Activated T-helper 17 cell treated with anti-CD3 and anti-CD28 coated beads, Interleukin-2, amount 50 U/mL, for 72 hours (primary cell): ENCODE results near the gene RAB37. TPM values are rescaled to one million over a fixed set of nuclear protein-coding genes. Genes with fewer than 3 reads are reported as not detected.
A peak's percentile ranks its signal among the peaks of the same experiment; 100 is the strongest.

Source experiments
- ATAC-seq: fragments of 150-1000 bp; cut with Tn5 transposase; replicated peaks from 2 replicates; pipeline ENCODE4 v1.10.0; 2021; ENCODE audit warnings: mild to moderate bottlenecking, moderate library complexity
- H3K27ac Mint-ChIP-seq: one replicate; pipeline ENCODE4 v1.8.0; 2022; ENCODE audit warnings: mixed read lengths
- H3K27me3 Mint-ChIP-seq: one replicate; pipeline ENCODE4 v1.8.0; 2022; ENCODE audit warnings: mixed read lengths
- H3K36me3 Mint-ChIP-seq: one replicate; pipeline ENCODE4 v1.8.0; 2022; ENCODE audit warnings: low read depth, mild to moderate bottlenecking, mixed read lengths
- H3K4me1 Mint-ChIP-seq: one replicate; pipeline ENCODE4 v1.8.0; 2022; ENCODE audit warnings: mixed read lengths
- H3K4me3 Mint-ChIP-seq: one replicate; pipeline ENCODE4 v1.8.0; 2022; ENCODE audit warnings: mild to moderate bottlenecking, mixed read lengths
- H3K9me3 Mint-ChIP-seq: one replicate; pipeline ENCODE4 v1.8.0; 2022; ENCODE audit warnings: mixed read lengths
- total RNA-seq, 2 donors: library from RNA; stranded (reverse); gene quantifications; one replicate each; pipeline ENCODE4 v1.2.3, GENCODE V29; 2022

Gene RAB37
- total RNA-seq, 2 donors from 2014 or later: 2.5 to 3.4 TPM

DNA sequence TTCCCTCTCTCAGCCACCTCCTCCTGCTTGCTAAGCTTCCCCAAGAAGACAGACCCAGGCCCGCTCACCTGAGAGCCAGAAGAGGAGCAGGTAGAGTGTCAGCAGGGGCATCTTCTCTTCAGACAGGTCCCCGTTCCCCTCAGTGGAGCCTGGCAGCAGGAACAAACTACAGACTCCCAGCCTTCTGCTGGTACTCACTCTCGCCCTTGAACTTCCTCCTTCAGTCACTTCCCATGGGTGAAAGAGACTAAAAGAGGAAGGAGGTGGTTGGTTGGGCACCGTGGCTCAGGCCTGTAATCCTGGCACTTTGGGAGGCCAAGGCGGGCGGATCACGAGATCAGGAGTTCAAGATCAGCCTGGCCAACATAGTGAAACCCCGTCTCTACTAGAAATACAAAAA, 24.3 kb upstream of the RAB37 start, which contains the start of gene CD300LF:
CD300LF (minus strand) TSS at position 168 of the 400 bp plus-strand sequence; CDS start at position 111, 57 bp downstream.
- Mint-ChIP-seq H3K4me1 (peaks cover 4% of the 10 kb centered on the region), H3K9me3 (no peaks in the 10 kb centered on the region), H3K36me3 (no peaks in the 10 kb centered on the region), H3K27me3 (peaks cover 11% of the 10 kb centered on the region), H3K27ac (peak within 1 kb of the TSS; percentile 7), H3K4me3 (no peak within 1 kb of the TSS)
- ATAC-seq: no peak

DNA sequence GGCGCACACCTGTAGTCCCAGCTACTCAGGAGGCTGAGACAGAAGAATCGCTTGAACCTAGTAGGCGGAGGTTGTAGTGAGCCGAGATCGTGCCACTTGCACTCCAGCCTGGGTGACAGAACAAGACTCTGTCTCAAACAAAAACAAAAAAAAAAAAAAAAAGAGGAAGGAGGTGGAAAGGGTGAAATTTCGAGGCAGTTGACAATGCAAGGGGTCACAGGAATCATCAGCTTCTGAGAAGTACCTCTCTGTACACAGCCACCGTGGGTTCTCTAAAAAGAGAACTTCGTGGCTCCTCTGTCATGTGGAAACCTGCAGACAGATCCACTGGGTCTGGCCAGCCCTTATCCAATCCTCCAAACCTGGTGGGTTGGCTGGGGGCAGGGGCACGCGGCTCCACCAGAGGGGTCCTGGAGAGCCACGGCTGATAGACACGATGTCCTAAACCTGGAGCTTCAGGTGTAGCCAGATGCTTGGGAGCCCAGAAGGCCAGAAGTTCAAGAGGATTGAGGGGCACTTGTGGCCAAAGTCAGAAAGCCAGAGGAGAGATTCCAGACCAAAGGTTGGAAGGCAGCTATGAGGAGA, 23.8 kb upstream of the RAB37 start:
- no peak for ATAC-seq
- H3K9me3 Mint-ChIP-seq: no peaks in the 10 kb centered on the region

DNA sequence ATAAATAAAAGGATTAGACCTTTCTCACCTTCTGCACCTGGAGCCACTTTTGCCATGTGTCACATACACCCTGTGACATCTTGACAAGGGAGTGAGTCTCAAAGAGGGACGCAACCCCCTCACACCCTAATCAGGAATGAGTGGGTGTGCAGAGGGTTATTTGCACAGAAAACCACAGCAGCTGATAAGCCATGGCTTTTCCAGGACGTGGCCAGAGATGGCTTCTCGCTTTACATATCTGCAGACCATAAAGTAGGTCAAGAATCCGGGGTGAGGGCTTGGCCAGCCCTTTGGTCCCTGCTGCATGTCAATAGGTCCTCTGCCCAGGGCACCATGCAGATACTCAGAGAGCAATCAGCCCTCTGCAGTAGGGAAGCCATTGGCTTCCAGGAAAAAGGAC, 21.9 kb upstream of the RAB37 start:
- ATAC-seq: no peak
- Mint-ChIP-seq H3K36me3 (no peaks in the 10 kb centered on the region), H3K9me3 (no peaks in the 10 kb centered on the region), H3K27me3 (peaks cover 11% of the 10 kb centered on the region), H3K27ac (no peak overlapping the region), H3K4me3 (no peak overlapping the region), H3K4me1 (peaks cover 4% of the 10 kb centered on the region)

More for the DNA sequence above, 23.8 kb upstream of the RAB37 start:
- Mint-ChIP-seq H3K36me3 (no peaks in the 10 kb centered on the region), H3K27me3 (peaks cover 11% of the 10 kb centered on the region), H3K4me1 (peaks cover 4% of the 10 kb centered on the region), H3K27ac (no peak overlapping the region), H3K4me3 (no peak overlapping the region)

DNA sequence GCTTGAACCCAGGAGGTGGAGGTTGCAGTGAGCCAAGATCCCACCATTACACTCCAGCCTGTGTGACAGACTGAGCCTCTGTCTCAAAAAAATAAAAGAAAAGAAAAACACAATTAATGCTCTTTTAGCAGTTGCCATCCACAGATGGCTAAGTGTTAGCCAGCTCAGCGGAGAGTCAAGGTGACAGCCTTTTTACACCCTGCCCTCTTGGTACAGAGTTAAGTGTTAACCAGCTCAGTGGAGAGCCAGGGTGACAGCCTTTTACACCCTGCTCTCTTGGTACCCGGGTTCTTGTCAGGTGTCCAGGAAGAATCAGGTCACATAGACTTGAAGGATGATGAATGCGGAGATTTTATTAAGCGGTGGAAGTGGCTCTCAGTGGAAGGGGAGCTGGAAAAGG, 16.6 kb upstream of the RAB37 start:
- Mint-ChIP-seq H3K4me3 (no peak overlapping the region), H3K36me3 (no peaks in the 10 kb centered on the region), H3K27ac (no peak overlapping the region), H3K9me3 (no peaks in the 10 kb centered on the region), H3K27me3 (no peaks in the 10 kb centered on the region), H3K4me1 (no peaks in the 10 kb centered on the region)
- no peak for ATAC-seq

DNA sequence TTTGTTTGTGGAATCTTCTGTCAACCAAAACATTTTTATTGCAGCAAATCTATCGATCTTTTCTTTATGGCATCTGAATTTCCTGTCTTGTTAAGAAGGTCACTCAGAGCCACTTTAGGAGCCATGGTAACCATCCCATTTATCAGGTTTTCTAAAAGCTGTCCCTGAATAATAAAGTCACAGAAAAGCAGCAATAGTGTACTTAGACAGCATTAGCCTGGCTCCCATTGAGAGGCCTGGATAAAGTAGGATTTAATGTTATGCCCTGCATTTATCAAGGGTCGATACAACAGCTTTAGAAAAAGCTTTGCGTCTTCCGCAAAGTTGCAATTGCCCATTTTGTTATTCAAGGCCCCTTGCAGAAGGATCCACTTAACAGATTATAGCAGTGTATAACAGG, 14.3 kb upstream of the RAB37 start:
- H3K9me3 Mint-ChIP-seq: no peaks in the 10 kb centered on the region
- no peak overlapping the region for H3K4me3 Mint-ChIP-seq
- H3K36me3 Mint-ChIP-seq: no peaks in the 10 kb centered on the region
- ATAC-seq: no peak
- no peaks in the 10 kb centered on the region for H3K27me3 Mint-ChIP-seq
- H3K4me1 Mint-ChIP-seq: no peaks in the 10 kb centered on the region
- H3K27ac Mint-ChIP-seq: no peak overlapping the region

DNA sequence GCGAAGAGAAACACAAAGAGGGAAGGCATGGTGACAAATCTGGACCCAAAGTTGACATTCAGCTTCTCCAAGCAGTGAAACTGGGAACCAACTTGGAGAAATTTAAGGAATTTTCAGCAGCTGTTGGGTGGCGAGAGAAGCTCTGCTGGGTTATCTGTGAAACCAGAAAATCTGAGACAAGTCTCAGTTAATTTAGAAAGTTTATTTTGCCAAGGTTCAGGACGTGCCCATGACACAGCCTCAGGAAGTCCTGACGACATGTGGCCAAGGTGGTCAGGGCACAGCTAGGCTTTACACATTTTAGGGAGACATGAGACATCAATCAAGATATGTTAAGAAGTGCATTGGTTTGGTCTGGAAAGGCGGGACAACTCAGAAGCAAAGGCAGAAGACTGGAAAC, 13.2 kb upstream of the RAB37 start:
- no peak overlapping the region for H3K27ac Mint-ChIP-seq
- no peaks in the 10 kb centered on the region for H3K27me3 Mint-ChIP-seq
- no peaks in the 10 kb centered on the region for H3K9me3 Mint-ChIP-seq
- H3K4me3 Mint-ChIP-seq: no peak overlapping the region
- H3K36me3 Mint-ChIP-seq: no peaks in the 10 kb centered on the region
- no peak for ATAC-seq
- H3K4me1 Mint-ChIP-seq: no peaks in the 10 kb centered on the region

DNA sequence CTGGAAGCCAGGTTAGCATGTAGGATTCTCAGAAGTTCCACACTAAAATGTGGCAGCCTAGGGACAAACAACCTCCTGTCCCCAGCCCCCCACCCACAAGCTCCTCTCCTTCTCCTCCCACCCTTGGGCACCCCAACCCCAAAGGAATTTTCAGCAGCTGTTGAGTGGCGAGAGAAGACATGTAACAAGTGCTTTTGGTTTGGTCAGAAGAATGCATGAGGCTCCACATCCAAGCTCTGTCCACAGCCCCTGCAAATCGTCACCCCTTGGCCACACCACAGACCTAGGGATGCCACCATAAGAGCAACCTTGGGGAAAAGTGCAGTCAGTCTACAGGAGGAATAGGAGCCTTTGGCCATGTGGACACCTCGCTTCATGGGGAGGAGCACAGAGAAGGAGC, 11.9 kb upstream of the RAB37 start:
- ATAC-seq: no peak
- Mint-ChIP-seq H3K27me3 (no peaks in the 10 kb centered on the region), H3K36me3 (no peaks in the 10 kb centered on the region), H3K4me1 (no peaks in the 10 kb centered on the region), H3K4me3 (no peak overlapping the region), H3K27ac (no peak overlapping the region), H3K9me3 (no peaks in the 10 kb centered on the region)

DNA sequence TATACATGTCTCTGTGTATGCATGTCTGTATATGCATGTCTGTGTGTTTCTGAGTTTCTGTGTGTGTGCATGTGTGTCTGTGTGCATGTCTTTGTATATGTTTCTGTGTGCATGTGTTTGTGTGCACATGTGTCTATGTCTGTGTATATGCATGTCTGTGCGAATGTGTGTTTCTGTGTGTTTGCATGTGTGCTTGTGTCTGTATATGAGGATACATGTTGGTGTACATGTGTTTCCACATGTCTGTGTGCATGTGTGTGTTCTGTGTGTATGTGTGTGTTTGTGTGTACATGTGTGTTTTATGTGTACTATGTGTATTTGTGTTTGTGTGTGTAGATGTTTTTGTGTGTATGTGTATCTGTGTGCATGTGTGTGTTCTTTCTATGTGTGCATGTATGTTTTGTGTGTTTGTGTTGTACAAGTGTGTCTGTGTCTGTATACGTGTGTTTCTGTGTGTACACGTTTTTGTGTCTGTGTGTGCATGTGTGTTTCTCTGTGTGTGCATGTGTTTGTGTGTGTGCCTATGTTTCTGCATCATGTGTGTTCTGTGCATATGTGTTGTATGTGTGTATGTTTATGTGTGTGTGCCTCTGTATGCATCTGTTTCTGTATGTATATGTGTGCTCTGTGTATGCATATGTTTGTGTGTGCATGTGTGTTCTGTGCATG, 8.9 kb upstream of the RAB37 start:
- ATAC-seq: no peak
- H3K27ac Mint-ChIP-seq: no peak overlapping the region
- no peaks in the 10 kb centered on the region for H3K9me3 Mint-ChIP-seq
- no peaks in the 10 kb centered on the region for H3K36me3 Mint-ChIP-seq
- no peaks in the 10 kb centered on the region for H3K4me1 Mint-ChIP-seq
- H3K27me3 Mint-ChIP-seq: no peaks in the 10 kb centered on the region
- H3K4me3 Mint-ChIP-seq: no peak overlapping the region

DNA sequence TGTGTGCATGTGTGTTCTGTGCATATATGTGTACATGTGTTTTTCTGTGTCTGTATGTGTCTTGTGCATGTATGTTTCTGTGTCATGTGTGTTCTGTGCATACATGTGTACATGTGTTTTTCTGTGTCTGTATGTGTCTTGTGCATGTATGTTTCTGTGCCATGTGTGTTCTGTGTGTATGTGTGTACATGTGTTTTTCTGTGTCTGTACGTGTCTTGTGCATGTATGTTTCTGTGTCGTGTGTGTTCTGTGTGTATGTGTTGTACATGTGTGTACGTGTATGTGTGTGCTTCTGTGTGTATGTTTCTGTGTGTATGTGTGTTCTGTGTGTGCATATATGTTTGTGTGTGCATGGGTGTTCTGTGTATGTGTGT, 8.4 kb upstream of the RAB37 start:
- no peak for ATAC-seq
- Mint-ChIP-seq H3K4me3 (no peak overlapping the region), H3K4me1 (no peaks in the 10 kb centered on the region), H3K9me3 (no peaks in the 10 kb centered on the region), H3K36me3 (no peaks in the 10 kb centered on the region), H3K27me3 (no peaks in the 10 kb centered on the region), H3K27ac (no peak overlapping the region)

DNA sequence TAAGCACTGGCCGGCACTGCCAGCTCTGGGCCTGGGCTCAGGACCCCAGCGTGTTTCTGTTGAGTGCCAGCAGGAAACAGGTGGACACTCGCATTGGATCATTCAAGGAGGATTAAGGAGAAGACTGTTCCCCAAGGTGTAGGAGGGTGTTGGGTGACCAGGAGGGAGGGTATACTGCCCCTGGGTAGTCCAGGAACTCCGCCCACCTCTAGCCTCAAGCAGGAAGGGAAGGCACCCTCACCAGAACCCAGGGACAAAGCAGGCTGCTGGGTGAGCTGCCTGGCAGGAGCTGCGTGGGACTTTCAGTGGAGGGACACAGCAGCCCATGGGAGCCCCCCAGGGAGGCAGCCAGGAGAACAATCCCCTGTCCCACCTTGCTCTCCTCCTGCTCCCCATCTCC, 7.7 kb upstream of the RAB37 start:
- Mint-ChIP-seq H3K27me3 (no peaks in the 10 kb centered on the region), H3K36me3 (no peaks in the 10 kb centered on the region), H3K4me3 (no peak overlapping the region), H3K27ac (no peak overlapping the region), H3K4me1 (no peaks in the 10 kb centered on the region), H3K9me3 (no peaks in the 10 kb centered on the region)
- ATAC-seq: no peak

DNA sequence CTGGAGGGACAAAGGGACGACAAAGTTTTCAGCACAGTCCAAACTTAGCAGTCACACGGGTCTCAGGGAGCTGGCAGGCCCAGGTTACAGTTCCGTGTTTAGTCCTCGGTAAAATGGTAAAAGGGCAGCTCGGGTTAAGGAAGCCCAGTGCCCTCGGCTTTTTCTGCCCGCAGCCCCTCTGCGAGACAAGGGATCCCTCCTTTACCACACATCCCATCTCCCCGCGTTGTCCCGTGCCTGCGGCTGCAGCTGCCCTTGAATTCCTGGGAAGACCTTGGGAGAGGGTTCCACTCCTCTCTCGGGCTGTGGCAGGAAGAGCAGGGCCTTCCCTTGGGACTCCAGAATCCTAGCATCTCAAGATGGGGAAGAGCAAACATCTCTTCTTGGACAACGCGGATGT, 7.2 kb upstream of the RAB37 start:
- Mint-ChIP-seq H3K4me3 (no peak overlapping the region), H3K4me1 (no peaks in the 10 kb centered on the region), H3K27me3 (no peaks in the 10 kb centered on the region), H3K9me3 (no peaks in the 10 kb centered on the region), H3K27ac (no peak overlapping the region), H3K36me3 (no peaks in the 10 kb centered on the region)
- no peak for ATAC-seq

DNA sequence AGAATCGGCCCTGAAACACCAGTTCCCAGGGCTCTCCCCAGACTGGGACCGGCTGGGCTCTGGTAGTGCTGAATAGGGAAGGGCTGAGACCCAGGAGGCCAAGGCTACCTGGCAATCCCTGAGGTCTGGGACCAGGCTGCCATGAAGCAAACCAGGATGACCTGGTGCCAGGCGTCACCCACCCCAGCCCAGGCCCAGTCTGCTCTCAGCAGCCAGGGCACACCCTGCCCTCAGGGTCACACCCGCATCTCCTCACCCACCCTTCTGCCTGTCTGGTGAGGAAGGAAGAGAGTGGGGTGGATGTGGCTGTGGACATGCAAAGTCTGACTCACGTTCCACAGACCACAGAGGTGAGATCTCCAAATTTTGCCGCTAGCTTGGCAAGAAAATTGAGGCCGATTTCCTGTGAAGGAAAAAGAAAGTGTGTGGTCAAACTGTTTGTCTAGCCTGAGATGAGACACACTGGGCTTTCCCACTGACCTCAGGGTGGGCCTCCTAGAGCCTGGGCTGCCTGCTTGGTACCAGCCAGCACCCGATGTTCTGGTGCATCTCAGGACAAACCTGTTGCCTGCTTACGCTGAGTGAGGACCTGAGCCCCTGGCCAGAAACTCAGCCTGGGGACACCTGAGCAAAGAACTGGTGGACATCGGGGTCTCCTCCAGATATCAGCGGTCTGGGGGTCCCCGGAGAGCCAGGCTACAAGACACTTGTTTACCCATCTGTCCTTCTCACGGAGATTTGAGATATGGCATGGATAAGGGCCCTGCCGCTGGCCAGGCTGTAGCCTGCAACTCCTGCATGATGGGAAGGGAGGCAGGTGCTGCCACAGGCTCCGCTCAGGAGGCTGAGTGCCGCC, 6.3 kb upstream of the RAB37 start:
- H3K27me3 Mint-ChIP-seq: no peaks in the 10 kb centered on the region
- H3K36me3 Mint-ChIP-seq: no peaks in the 10 kb centered on the region
- H3K9me3 Mint-ChIP-seq: no peaks in the 10 kb centered on the region
- H3K4me1 Mint-ChIP-seq: no peaks in the 10 kb centered on the region
- ATAC-seq: peak; percentile 92
- H3K27ac Mint-ChIP-seq: no peak overlapping the region
- no peak overlapping the region for H3K4me3 Mint-ChIP-seq

DNA sequence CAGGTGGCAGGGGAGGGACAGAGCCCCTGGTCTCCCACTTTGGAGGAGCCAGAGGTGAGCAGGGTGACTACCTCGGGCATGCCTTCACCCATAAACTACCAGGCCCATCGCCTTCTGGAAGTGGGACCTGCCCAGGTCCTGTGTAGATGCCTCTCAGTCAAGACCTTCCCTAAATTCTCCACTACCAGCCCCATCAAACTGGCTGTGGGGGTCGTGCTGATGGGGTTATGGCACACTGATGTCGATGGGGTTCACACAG, 5.8 kb upstream of the RAB37 start:
- Mint-ChIP-seq H3K4me1 (peaks cover 1% of the 10 kb centered on the region), H3K27me3 (no peaks in the 10 kb centered on the region), H3K4me3 (no peak overlapping the region), H3K9me3 (no peaks in the 10 kb centered on the region), H3K36me3 (no peaks in the 10 kb centered on the region), H3K27ac (no peak overlapping the region)
- ATAC-seq: no peak

DNA sequence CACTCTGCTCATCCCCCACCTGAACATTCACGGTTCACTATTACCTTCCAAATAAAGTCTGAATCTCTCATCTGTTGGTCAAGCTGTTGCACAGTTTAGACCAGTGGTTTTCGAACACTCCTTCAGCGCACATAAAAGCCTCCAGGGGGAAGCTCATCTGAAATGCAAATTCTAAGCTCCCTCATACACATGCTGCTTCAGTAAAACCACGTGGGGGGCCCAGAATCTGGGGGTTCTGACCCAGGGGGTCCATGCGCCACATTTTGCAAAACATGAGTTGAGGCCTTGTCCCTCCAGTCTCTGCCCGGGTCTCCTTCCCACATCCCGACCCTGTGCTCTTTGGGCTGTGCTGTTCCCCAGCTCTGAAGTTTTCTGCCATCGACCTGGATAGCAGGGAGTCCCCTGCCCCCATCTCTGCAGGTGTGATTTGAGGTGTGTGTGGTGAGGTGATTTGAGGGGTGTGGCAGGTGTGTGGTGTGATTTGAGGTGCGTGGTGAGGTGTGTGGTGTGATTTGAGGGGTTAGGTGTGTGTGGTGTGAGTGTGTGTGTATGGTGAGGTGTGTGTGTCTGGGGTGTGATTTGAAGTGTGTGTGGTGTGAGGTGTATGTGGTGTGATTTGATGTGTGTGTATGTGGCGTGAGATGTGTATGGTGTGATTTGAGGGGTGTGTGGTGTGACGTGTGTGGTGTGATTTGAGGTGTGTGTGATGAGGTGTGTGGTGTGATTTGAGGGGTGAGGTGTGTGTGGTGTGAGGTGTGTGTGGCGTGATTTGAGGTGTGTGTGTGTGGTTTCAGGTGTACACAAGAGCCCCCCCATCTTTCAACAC, 4.8 kb upstream of the RAB37 start:
- no peak overlapping the region for H3K4me3 Mint-ChIP-seq
- no peaks in the 10 kb centered on the region for H3K27me3 Mint-ChIP-seq
- H3K36me3 Mint-ChIP-seq: no peaks in the 10 kb centered on the region
- H3K4me1 Mint-ChIP-seq: peaks cover 4% of the 10 kb centered on the region
- ATAC-seq: no peak
- no peaks in the 10 kb centered on the region for H3K9me3 Mint-ChIP-seq
- H3K27ac Mint-ChIP-seq: no peak overlapping the region
